ENCODE data around the gene TBC1D14. TPM values are rescaled to one million over a fixed set of nuclear protein-coding genes. Genes with fewer than 3 reads are reported as not detected.

The TBC1D14 gene
- total and polyA plus RNA-seq, 10 of the 15 experiments (the other 5 are each of a cell fraction or from before 2014, with no cell fraction given): 0.87 to 39.3 (median 30.1) TPM

DNA sequence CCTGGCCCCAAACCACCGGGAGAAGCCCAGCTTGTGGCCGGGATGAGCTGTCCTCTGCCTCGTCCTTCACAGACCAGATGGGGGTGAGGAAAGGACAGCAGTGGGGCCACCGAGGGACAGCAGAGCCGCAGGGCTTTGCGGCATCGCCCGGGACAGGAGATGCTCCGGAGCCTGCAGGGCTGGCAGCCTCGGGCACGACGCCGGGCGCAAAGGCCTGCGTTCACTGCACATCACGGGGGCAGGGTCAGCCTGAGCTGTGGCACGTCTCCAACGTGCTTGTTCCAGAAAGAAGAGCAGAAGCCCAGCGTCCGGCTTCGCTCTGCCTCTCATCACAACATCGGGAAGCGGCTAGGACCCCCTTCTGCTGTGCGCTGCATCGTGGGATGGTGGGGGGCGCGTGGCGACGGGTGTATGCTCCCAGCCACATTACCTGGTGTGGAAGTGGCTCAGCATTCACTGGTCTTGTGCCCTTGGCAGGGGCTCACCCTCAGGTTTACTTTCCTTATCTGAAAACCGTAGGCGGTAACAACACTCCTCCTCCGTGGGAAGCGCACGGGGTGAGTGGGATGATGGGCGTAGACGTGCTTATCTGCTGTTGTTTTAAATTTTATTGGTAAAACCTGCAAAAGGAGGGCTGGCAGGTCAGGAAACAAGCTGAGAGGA is 141.0 kb downstream of the TBC1D14 start:
- DNase-seq (ENCODE audit: low read depth, low spot score) (no peak), FAIRE-seq (no peak), ATAC-seq (no peak)
- H3K79me2 ChIP-seq (ENCODE audit: control insufficient read depth, insufficient read depth, low read length): peaks cover 28% of the 10 kb centered on the region
- BruUV-seq (replicated peaks): no TSS peak
- in situ Hi-C loops (cut with MboI) (no loop called here), intact Hi-C loops (cut with micrococcal nuclease; ENCODE audit: unreplicated experiment) (no loop called here)
- H3K36me3 ChIP-seq (ENCODE audit: control insufficient read depth in 2 of 2, insufficient read depth in 2 of 2, low read length in 1 of 2): peaks cover 10 to 14% of the 10 kb centered on the region in 2 experiments
- H3K27me3 ChIP-seq (replicated peaks in 1 of 2; ENCODE audit: control insufficient read depth in 2 of 2, insufficient read depth in 2 of 2, low read length in 1 of 2): no peaks in the 10 kb centered on the region
- no peak overlapping the region for H3K27ac ChIP-seq (ENCODE audit: control insufficient read depth, insufficient read depth)
- ChIA-PET CTCF (interaction anchor here (0.8 kb wide), 1 partner anchor 8 kb away, joined by 3 read pairs; the partner anchor contains the start of gene TADA2B), POLR2A (interaction anchor here (1.1 kb wide), 1 partner anchor 17 kb away, joined by 3 read pairs; the partner anchor contains the start of gene GRPEL1), SMC1A (ENCODE audit: uncharacterized antibody, unreplicated experiment) (interaction anchor here (0.8 to 2.0 kb wide), 2 partner anchors 16 to 18 kb away, joined by 3 to 5 read pairs; partner anchors contain the start of gene GRPEL1), RAD21 (ENCODE audit: unreplicated experiment) (no interaction called here)
- H3K4me2 ChIP-seq (ENCODE audit: control insufficient read depth, insufficient read depth): no peak overlapping the region
- H3K9me3 ChIP-seq (replicated peaks; ENCODE audit: control insufficient read depth, insufficient read depth, low read length): no peaks in the 10 kb centered on the region
- H3K4me1 ChIP-seq (ENCODE audit: control insufficient read depth, insufficient read depth, low read length): peaks cover 13% of the 10 kb centered on the region
- H3K4me3 ChIP-seq: no peak overlapping the region
- H4K20me1 ChIP-seq (ENCODE audit: control insufficient read depth, insufficient read depth): peaks cover 10% of the 10 kb centered on the region; the same call in 1 of the 2 replicates
- H3K9ac ChIP-seq (ENCODE audit: control insufficient read depth, insufficient read depth, low read length): no peak overlapping the region
- no peak overlapping the region for H2AFZ ChIP-seq (ENCODE audit: control insufficient read depth, low read depth, low read length)
- 93% methylated on average over 36 of the region's 36 CpGs for WGBS (ENCODE audit: insufficient coverage, insufficient replicate concordance, low lambda C conversion rate, missing lambda C conversion rate)
- TF ChIP-seq IKZF2 (IDR thresholded peaks at IDR 0.05) (no peak), CHD1 (IDR thresholded peaks at IDR 0.05; ENCODE audit: low read depth, low read length) (no peak), SMAD5 (IDR thresholded peaks at IDR 0.05; ENCODE audit: low read depth) (no peak), CREB1 (IDR thresholded peaks at IDR 0.05; ENCODE audit: low read depth) (no peak), RBBP5 (conservative IDR thresholded peaks at IDR 0.05) (no peak), NR2C2 (IDR thresholded peaks at IDR 0.05; ENCODE audit: borderline replicate concordance, control insufficient read depth, insufficient read length, low read depth) (no peak), FOS (IDR thresholded peaks at IDR 0.05; ENCODE audit: borderline replicate concordance, extremely low read depth, insufficient read length) (no peak), ZBED1 (IDR thresholded peaks at IDR 0.05; ENCODE audit: borderline replicate concordance) (no peak), MXI1 (IDR thresholded peaks at IDR 0.05; ENCODE audit: low read depth, low read length) (no peak), ZNF622 (IDR thresholded peaks at IDR 0.05) (no peak), SUZ12 (IDR thresholded peaks at IDR 0.05; ENCODE audit: unreplicated experiment) (no peak), WRNIP1 (IDR thresholded peaks at IDR 0.05; ENCODE audit: borderline replicate concordance, low read depth, low read length) (no peak), CBX3 (IDR thresholded peaks at IDR 0.05; ENCODE audit: borderline replicate concordance, low read depth) (no peak), NFIC (IDR thresholded peaks at IDR 0.05; ENCODE audit: low read depth, low read length) (no peak)
- TF ChIP-seq, protein P1, sequence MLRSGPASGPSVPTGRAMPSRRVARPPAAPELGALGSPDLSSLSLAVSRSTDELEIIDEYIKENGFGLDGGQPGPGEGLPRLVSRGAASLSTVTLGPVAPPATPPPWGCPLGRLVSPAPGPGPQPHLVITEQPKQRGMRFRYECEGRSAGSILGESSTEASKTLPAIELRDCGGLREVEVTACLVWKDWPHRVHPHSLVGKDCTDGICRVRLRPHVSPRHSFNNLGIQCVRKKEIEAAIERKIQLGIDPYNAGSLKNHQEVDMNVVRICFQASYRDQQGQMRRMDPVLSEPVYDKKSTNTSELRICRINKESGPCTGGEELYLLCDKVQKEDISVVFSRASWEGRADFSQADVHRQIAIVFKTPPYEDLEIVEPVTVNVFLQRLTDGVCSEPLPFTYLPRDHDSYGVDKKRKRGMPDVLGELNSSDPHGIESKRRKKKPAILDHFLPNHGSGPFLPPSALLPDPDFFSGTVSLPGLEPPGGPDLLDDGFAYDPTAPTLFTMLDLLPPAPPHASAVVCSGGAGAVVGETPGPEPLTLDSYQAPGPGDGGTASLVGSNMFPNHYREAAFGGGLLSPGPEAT (IDR thresholded peaks at IDR 0.05; ENCODE audit: low read depth): no peak
- TF ChIP-seq, protein P2, sequence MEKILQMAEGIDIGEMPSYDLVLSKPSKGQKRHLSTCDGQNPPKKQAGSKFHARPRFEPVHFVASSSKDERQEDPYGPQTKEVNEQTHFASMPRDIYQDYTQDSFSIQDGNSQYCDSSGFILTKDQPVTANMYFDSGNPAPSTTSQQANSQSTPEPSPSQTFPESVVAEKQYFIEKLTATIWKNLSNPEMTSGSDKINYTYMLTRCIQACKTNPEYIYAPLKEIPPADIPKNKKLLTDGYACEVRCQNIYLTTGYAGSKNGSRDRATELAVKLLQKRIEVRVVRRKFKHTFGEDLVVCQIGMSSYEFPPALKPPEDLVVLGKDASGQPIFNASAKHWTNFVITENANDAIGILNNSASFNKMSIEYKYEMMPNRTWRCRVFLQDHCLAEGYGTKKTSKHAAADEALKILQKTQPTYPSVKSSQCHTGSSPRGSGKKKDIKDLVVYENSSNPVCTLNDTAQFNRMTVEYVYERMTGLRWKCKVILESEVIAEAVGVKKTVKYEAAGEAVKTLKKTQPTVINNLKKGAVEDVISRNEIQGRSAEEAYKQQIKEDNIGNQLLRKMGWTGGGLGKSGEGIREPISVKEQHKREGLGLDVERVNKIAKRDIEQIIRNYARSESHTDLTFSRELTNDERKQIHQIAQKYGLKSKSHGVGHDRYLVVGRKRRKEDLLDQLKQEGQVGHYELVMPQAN (conservative IDR thresholded peaks at IDR 0.05): no peak
- TF ChIP-seq, protein P3, sequence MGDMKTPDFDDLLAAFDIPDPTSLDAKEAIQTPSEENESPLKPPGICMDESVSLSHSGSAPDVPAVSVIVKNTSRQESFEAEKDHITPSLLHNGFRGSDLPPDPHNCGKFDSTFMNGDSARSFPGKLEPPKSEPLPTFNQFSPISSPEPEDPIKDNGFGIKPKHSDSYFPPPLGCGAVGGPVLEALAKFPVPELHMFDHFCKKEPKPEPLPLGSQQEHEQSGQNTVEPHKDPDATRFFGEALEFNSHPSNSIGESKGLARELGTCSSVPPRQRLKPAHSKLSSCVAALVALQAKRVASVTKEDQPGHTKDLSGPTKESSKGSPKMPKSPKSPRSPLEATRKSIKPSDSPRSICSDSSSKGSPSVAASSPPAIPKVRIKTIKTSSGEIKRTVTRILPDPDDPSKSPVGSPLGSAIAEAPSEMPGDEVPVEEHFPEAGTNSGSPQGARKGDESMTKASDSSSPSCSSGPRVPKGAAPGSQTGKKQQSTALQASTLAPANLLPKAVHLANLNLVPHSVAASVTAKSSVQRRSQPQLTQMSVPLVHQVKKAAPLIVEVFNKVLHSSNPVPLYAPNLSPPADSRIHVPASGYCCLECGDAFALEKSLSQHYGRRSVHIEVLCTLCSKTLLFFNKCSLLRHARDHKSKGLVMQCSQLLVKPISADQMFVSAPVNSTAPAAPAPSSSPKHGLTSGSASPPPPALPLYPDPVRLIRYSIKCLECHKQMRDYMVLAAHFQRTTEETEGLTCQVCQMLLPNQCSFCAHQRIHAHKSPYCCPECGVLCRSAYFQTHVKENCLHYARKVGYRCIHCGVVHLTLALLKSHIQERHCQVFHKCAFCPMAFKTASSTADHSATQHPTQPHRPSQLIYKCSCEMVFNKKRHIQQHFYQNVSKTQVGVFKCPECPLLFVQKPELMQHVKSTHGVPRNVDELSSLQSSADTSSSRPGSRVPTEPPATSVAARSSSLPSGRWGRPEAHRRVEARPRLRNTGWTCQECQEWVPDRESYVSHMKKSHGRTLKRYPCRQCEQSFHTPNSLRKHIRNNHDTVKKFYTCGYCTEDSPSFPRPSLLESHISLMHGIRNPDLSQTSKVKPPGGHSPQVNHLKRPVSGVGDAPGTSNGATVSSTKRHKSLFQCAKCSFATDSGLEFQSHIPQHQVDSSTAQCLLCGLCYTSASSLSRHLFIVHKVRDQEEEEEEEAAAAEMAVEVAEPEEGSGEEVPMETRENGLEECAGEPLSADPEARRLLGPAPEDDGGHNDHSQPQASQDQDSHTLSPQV (IDR thresholded peaks at IDR 0.05): no peak
